Nephron (organoid): Measurements from ENCODE around the gene ARFGAP1.
A peak's percentile ranks its signal among the peaks of the same experiment; 100 is the strongest.

Experiments used
- H3K27ac Mint-ChIP-seq, 3 experiments: 2 replicates each; pipeline ENCODE4 v1.8.0; 2020; ENCODE audit warnings: mixed read lengths in 3 of 3, mild to moderate bottlenecking in 2 of 3, moderate library complexity in 1 of 3
- H3K27me3 Mint-ChIP-seq: 2 replicates; pipeline ENCODE4 v1.8.0; 2021; ENCODE audit warnings: low read depth, mild to moderate bottlenecking, moderate library complexity, mixed read lengths
- H3K36me3 Mint-ChIP-seq: 2 replicates; pipeline ENCODE4 v1.8.0; 2020; ENCODE audit warnings: low read depth, mixed read lengths
- H3K4me1 Mint-ChIP-seq: 2 replicates; pipeline ENCODE4 v1.8.0; 2020; ENCODE audit warnings: mixed read lengths
- H3K4me3 Mint-ChIP-seq, 3 experiments: 2 replicates each; pipeline ENCODE4 v1.8.0; 2020; ENCODE audit warnings: mild to moderate bottlenecking in 3 of 3, mixed read lengths in 3 of 3, moderate library complexity in 2 of 3
- H3K9me3 Mint-ChIP-seq: 2 replicates; pipeline ENCODE4 v1.8.0; 2020; ENCODE audit warnings: mixed read lengths
- TF ChIP-seq, protein P1 (sequence below), 3 experiments: fragments of 200-600 bp; sonication (generic); IDR thresholded peaks; one replicate each; pipeline ENCODE4 v1.5.0; 2021; ENCODE audit warnings: antibody characterized with exemption in 3 of 3; ENCODE audit not compliant: unreplicated experiment in 3 of 3

ARFGAP1 gene

DNA sequence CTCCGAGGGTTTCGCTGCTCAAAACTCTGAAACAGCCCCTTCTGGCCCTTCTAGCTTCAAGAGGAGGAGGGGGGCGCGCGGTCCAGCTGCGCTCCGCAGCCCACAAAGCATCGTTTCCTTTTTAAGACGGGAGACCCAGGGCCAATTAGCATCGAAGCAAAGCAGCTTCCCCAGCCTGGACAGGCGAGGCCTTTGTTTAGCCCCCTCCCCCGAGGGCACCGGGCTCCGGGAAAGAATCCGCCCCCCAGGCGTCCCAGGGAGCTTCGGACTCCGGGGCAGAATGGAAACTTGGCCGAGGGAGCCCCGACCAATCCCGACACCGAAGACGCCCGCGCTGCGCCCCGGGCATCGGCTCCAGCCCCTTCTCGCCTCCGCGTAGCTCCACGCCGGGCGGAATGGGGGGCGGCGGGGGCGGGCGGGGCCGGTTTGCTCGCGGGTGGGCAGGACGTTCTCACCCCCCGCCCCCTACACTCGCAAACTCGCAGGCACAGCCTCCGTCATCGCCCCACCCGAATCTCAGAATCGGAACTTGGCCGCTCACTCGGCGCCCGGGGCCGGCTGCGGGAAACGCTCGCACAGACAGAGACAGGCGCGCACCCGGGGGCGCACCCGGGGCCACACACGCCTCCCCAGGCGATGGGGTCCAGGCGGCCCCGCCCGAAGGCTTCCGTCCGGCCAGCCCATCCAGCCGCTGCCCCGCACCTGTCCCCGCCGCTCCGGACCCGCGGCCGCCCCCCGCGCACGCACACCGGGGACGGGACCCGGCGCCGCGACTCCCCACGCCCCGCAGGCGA lies 19.0 kb upstream of the ARFGAP1 start:
- H3K27me3 Mint-ChIP-seq, result peaks cover 34% of the 10 kb centered on the region
- H3K27ac Mint-ChIP-seq, result peak overlapping the region; percentile 17 to 84 (median 73)
- TF ChIP-seq, protein P1, sequence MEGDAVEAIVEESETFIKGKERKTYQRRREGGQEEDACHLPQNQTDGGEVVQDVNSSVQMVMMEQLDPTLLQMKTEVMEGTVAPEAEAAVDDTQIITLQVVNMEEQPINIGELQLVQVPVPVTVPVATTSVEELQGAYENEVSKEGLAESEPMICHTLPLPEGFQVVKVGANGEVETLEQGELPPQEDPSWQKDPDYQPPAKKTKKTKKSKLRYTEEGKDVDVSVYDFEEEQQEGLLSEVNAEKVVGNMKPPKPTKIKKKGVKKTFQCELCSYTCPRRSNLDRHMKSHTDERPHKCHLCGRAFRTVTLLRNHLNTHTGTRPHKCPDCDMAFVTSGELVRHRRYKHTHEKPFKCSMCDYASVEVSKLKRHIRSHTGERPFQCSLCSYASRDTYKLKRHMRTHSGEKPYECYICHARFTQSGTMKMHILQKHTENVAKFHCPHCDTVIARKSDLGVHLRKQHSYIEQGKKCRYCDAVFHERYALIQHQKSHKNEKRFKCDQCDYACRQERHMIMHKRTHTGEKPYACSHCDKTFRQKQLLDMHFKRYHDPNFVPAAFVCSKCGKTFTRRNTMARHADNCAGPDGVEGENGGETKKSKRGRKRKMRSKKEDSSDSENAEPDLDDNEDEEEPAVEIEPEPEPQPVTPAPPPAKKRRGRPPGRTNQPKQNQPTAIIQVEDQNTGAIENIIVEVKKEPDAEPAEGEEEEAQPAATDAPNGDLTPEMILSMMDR (IDR thresholded peaks at IDR 0.05; ENCODE audit: unreplicated experiment in 3 of 3), result no peak
- peaks cover 71% of the 10 kb centered on the region for H3K4me1 Mint-ChIP-seq
- no peaks in the 10 kb centered on the region for H3K9me3 Mint-ChIP-seq
- peak overlapping the region; percentile 77 to 88 (median 81) for H3K4me3 Mint-ChIP-seq
- no peaks in the 10 kb centered on the region for H3K36me3 Mint-ChIP-seq

GRCh38 chr20:63254232-63254605 lies 18.4 kb upstream of the ARFGAP1 start, which contains the start of gene NKAIN4:
NKAIN4 (minus strand) TSS chr20:63254463; CDS start chr20:63254450, 13 bp downstream.
- TF ChIP-seq, protein P1 (IDR thresholded peaks at IDR 0.05; ENCODE audit: unreplicated experiment in 3 of 3), result no peak
- peak within 1 kb of the TSS; percentile 82 to 91 (median 89) for H3K4me3 Mint-ChIP-seq
- peak within 1 kb of the TSS; percentile 75 to 99 (median 98) for H3K27ac Mint-ChIP-seq
- H3K4me1 Mint-ChIP-seq, result peaks cover 71% of the 10 kb centered on the region
- peaks cover 30% of the 10 kb centered on the region for H3K27me3 Mint-ChIP-seq
- H3K9me3 Mint-ChIP-seq, result no peaks in the 10 kb centered on the region
- H3K36me3 Mint-ChIP-seq, result no peaks in the 10 kb centered on the region

- Mint-ChIP-seq H3K36me3 (no peaks in the 10 kb centered on the region), H3K4me3 (peak overlapping the region; percentile 82 to 91 (median 89)), H3K27ac (peak overlapping the region; percentile 75 to 99 (median 98)), H3K4me1 (peaks cover 73% of the 10 kb centered on the region), H3K27me3 (peaks cover 29% of the 10 kb centered on the region), H3K9me3 (no peaks in the 10 kb centered on the region)
- TF ChIP-seq, protein P1 (IDR thresholded peaks at IDR 0.05; ENCODE audit: unreplicated experiment in 3 of 3), result no peak
These were observed 17.8 kb upstream of the ARFGAP1 start for GRCh38 chr20:63254606-63255384.

- Mint-ChIP-seq H3K4me3 (peak overlapping the region; percentile 40 to 89 (median 75)), H3K27me3 (peaks cover 25% of the 10 kb centered on the region), H3K4me1 (peaks cover 77% of the 10 kb centered on the region), H3K27ac (peak overlapping the region in 2 of 3 experiments; percentile 98 to 99), H3K9me3 (no peaks in the 10 kb centered on the region), H3K36me3 (no peaks in the 10 kb centered on the region)
- TF ChIP-seq, protein P1 (IDR thresholded peaks at IDR 0.05; ENCODE audit: unreplicated experiment in 3 of 3), result no peak
These were observed 16.5 kb upstream of the ARFGAP1 start for GRCh38 chr20:63255931-63256704.

DNA sequence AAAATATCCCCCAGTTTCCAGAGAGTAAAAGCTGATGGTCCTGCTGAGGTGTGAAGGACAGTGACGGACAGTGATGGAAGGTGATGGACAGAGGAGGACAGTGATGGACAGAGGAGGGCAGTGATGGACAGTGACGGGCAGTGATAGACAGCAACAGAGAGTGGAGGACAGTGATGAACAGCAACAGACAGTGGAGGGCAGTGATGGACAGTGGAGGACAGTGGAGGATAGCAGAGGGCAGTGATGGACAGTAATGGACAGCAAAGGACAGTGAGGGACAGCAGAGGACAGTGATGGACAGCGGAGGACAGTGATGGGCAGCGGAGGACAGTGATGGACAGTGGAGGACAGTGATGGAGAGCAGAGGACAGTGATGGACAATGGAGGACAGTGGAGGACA lies 15.7 kb upstream of the ARFGAP1 start:
- no peaks in the 10 kb centered on the region for H3K9me3 Mint-ChIP-seq
- H3K27me3 Mint-ChIP-seq, result peaks cover 22% of the 10 kb centered on the region
- H3K36me3 Mint-ChIP-seq, result no peaks in the 10 kb centered on the region
- TF ChIP-seq, protein P1 (IDR thresholded peaks at IDR 0.05; ENCODE audit: unreplicated experiment in 3 of 3), result no peak
- peak overlapping the region; percentile 9 to 99 (median 98) for H3K27ac Mint-ChIP-seq
- peaks cover 79% of the 10 kb centered on the region for H3K4me1 Mint-ChIP-seq
- H3K4me3 Mint-ChIP-seq, result peak overlapping the region in 2 of 3 experiments; percentile 57 to 65
